Neuronal stem cell (in vitro differentiated cells): ENCODE data around the gene WDR4.
"Not testable (repeated sequence)": the region's sequence is repeated elsewhere in the genome, so short reads cannot be mapped to it uniquely, and the experiment has no call there.

Source experiments
- DNase-seq: peaks from one replicate; pipeline ENCODE4 v3.0.0-alpha.2; 2013; ENCODE audit warnings: low spot score
- H2AFZ ChIP-seq: one replicate; pipeline ENCODE4 v1.6.1; 2013; ENCODE audit warnings: mild to moderate bottlenecking, low read length, inconsistent platforms
- H2AK5ac ChIP-seq: 2 replicates; pipeline ENCODE4 v1.6.1; 2013; ENCODE audit warnings: low read depth, mild to moderate bottlenecking, inconsistent platforms, low read length, moderate library complexity, mixed read lengths
- H2BK120ac ChIP-seq: 2 replicates; pipeline ENCODE4 v1.6.1; 2013; ENCODE audit warnings: low read depth, mild to moderate bottlenecking, inconsistent platforms, low read length, moderate library complexity, mixed read lengths
- H2BK12ac ChIP-seq: one replicate; pipeline ENCODE4 v1.6.1; 2013; ENCODE audit warnings: low read length, inconsistent platforms
- H2BK15ac ChIP-seq: 2 replicates; pipeline ENCODE4 v1.6.1; 2013; ENCODE audit warnings: mild to moderate bottlenecking, low read length, inconsistent platforms, mixed read lengths
- H2BK5ac ChIP-seq: one replicate; pipeline ENCODE4 v1.6.1; 2013; ENCODE audit warnings: inconsistent platforms, mild to moderate bottlenecking, low read length, moderate library complexity
- H3K14ac ChIP-seq: one replicate; pipeline ENCODE4 v1.6.1; 2013; ENCODE audit warnings: low read length, inconsistent platforms
- H3K18ac ChIP-seq: 2 replicates; pipeline ENCODE4 v1.6.1; 2013; ENCODE audit warnings: low read length, inconsistent platforms
- H3K23ac ChIP-seq: 2 replicates; pipeline ENCODE4 v1.6.1; 2013; ENCODE audit warnings: low read depth, mild to moderate bottlenecking, mixed read lengths, low read length, inconsistent platforms; ENCODE audit not compliant: poor library complexity
- H3K27ac ChIP-seq: replicated peaks from 3 replicates; pipeline ENCODE4 v1.5.1; 2013; ENCODE audit warnings: low read length, inconsistent platforms
- H3K27me3 ChIP-seq, 3 experiments: 2 replicates each; pipeline ENCODE4 v1.6.1; 2013; ENCODE audit warnings: low read length in 3 of 3, mild to moderate bottlenecking in 2 of 3, inconsistent platforms in 1 of 3, low read depth in 1 of 3, mixed read lengths in 1 of 3, moderate library complexity in 1 of 3; ENCODE audit not compliant: control insufficient read depth in 3 of 3, insufficient read depth in 3 of 3
- H3K36me3 ChIP-seq, 2 donors: replicated peaks in 1 of 2; 2 replicates each; pipeline ENCODE4 v1.6.1; 2013; ENCODE audit warnings: low read length in 2 of 2; ENCODE audit not compliant: control insufficient read depth in 2 of 2, insufficient read depth in 2 of 2
- H3K4ac ChIP-seq: 2 replicates; pipeline ENCODE4 v1.6.1; 2013; ENCODE audit warnings: inconsistent platforms, mild to moderate bottlenecking, low read length, moderate library complexity
- H3K4me1 ChIP-seq, 2 donors: 1 replicate in 1 of 2; 2 replicates in 1 of 2; pipeline ENCODE4 v1.6.1; 2013; ENCODE audit warnings: low read length in 2 of 2, low read depth in 1 of 2; ENCODE audit not compliant: control insufficient read depth in 2 of 2, insufficient read depth in 1 of 2
- H3K4me2 ChIP-seq: one replicate; pipeline ENCODE4 v1.6.1; 2013; ENCODE audit warnings: mild to moderate bottlenecking, low read length, inconsistent platforms; ENCODE audit not compliant: insufficient read depth, poor library complexity, severe bottlenecking
- H3K4me3 ChIP-seq, 2 donors: 2 replicates each; pipeline ENCODE4 v1.5.1; 2013; ENCODE audit warnings: low read length in 2 of 2, mild to moderate bottlenecking in 2 of 2, inconsistent platforms in 1 of 2, moderate library complexity in 1 of 2
- H3K79me1 ChIP-seq: one replicate; pipeline ENCODE4 v1.6.1; 2013; ENCODE audit warnings: low read depth, mild to moderate bottlenecking, inconsistent platforms, low read length, moderate library complexity
- H3K9ac ChIP-seq: one replicate; pipeline ENCODE4 v1.6.1; 2013; ENCODE audit warnings: mild to moderate bottlenecking, low read depth, low read length, inconsistent platforms; ENCODE audit not compliant: poor library complexity
- H3K9me3 ChIP-seq, 2 donors: replicated peaks in 1 of 2; 2 replicates each; pipeline versions ENCODE3 to v1.6.1; 2013; ENCODE audit warnings: low read length in 2 of 2, mild to moderate bottlenecking in 2 of 2, inconsistent platforms in 1 of 2, low read depth in 1 of 2, mixed read lengths in 1 of 2, moderate library complexity in 1 of 2; ENCODE audit not compliant: control insufficient read depth in 2 of 2, insufficient read depth in 1 of 2
- H4K8ac ChIP-seq: one replicate; pipeline ENCODE4 v1.6.1; 2013; ENCODE audit warnings: low read depth, mild to moderate bottlenecking, inconsistent platforms, low read length, moderate library complexity
- H4K91ac ChIP-seq: one replicate; pipeline ENCODE4 v1.6.1; 2013; ENCODE audit warnings: low read length, low read depth, mild to moderate bottlenecking, inconsistent platforms; ENCODE audit not compliant: poor library complexity
- WGBS, 2 donors: extraction: QIAGEN DNeasy Blood & Tissue Kit; methylation state at CpG; one replicate each; pipeline ENCODE4 v1.1.7; 2013; ENCODE audit warnings: missing lambda C conversion rate in 2 of 2, mixed read lengths in 1 of 2; ENCODE audit not compliant: insufficient read length in 2 of 2, insufficient replicate concordance in 1 of 2; ENCODE audit errors: extremely low coverage in 2 of 2; 5-methylcytosine and 5-hydroxymethylcytosine counted together

Gene WDR4

GRCh38 chr21:42838212-42838690, 41.1 kb downstream of the WDR4 start:
- not testable (repeated sequence) for H2BK120ac ChIP-seq, H3K9me3 ChIP-seq, H2BK15ac ChIP-seq, H2BK5ac ChIP-seq, H3K9ac ChIP-seq, DNase-seq, H3K4me2 ChIP-seq, H2BK12ac ChIP-seq, H4K8ac ChIP-seq, H3K79me1 ChIP-seq, H4K91ac ChIP-seq, H3K27ac ChIP-seq, H3K23ac ChIP-seq, H2AK5ac ChIP-seq, H3K14ac ChIP-seq, H3K18ac ChIP-seq, H3K27me3 ChIP-seq, H3K4me1 ChIP-seq, H3K4me3 ChIP-seq, H2AFZ ChIP-seq
- H3K36me3 ChIP-seq: peaks cover 26 to 50% of the 10 kb centered on the region in 2 donors
- no CpG with 5 or more reads among the region's 8 CpGs for WGBS, 2 donors
- peak overlapping the region; percentile 61 for H3K4ac ChIP-seq

DNA sequence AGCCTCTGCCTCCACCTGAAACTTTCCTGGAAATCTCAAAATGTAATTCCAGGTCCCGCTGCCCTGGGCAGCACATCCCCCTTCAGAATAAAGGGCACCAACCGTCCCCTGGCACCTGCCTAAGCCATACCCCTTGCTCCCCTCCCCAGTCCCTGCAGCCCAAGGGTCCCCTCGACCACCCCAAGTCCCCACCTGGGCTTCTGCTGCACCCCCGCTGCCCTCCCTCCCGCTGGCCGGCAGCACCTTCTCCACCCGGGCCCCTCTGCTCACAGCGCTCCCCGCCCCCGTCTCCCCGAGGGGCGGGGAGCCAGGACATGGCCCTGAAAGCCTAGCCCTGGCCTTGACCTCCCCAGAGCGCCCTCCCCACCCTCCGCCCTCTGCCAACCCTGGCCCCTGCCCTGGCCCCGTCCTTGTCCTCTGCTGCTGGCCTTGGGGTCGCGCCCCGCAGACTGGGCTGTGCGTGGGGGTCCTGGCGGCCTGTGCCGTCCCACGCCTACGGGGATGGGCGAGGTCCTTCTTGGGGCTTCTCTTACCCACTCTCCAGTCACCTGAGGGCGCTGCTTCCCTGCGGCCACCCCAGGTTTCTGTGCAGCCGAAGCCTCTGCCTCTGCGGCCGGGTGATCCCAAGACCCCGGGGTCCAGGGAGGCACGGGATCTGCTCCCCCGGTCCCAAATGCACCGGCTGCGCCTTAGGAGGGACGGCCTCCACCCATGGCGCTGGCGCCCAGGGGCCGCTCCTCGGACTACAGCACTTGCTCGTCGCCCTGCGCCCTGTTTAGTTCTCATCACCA, 41.7 kb downstream of the WDR4 start:
- peak overlapping the region; percentile 83 for H3K23ac ChIP-seq
- no CpG with 5 or more reads among the region's 42 CpGs for WGBS, 2 donors
- H2BK12ac ChIP-seq: no peak overlapping the region
- no peak for DNase-seq
- H3K9ac ChIP-seq: no peak overlapping the region
- no peak overlapping the region for H3K18ac ChIP-seq
- H2AK5ac ChIP-seq: no peak overlapping the region
- no peak overlapping the region for H3K27ac ChIP-seq
- H2BK15ac ChIP-seq: no peak overlapping the region
- no peak overlapping the region for H3K4me2 ChIP-seq
- H2AFZ ChIP-seq: no peak overlapping the region
- no peak overlapping the region for H4K8ac ChIP-seq
- no peak overlapping the region for H4K91ac ChIP-seq
- H3K36me3 ChIP-seq: peaks cover 25 to 44% of the 10 kb centered on the region in 2 donors
- peaks cover 2% of the 10 kb centered on the region for H3K79me1 ChIP-seq
- peaks cover 0 to 5% of the 10 kb centered on the region in 2 donors for H3K9me3 ChIP-seq
- H3K4me3 ChIP-seq: no peak overlapping the region
- no peak overlapping the region for H2BK120ac ChIP-seq
- peaks cover 0 to 4% of the 10 kb centered on the region in 2 donors for H3K4me1 ChIP-seq
- no peaks in the 10 kb centered on the region for H3K27me3 ChIP-seq
- peak overlapping the region; percentile 61 for H3K4ac ChIP-seq
- peak overlapping the region; percentile 72 for H2BK5ac ChIP-seq
- no peak overlapping the region for H3K14ac ChIP-seq

DNA sequence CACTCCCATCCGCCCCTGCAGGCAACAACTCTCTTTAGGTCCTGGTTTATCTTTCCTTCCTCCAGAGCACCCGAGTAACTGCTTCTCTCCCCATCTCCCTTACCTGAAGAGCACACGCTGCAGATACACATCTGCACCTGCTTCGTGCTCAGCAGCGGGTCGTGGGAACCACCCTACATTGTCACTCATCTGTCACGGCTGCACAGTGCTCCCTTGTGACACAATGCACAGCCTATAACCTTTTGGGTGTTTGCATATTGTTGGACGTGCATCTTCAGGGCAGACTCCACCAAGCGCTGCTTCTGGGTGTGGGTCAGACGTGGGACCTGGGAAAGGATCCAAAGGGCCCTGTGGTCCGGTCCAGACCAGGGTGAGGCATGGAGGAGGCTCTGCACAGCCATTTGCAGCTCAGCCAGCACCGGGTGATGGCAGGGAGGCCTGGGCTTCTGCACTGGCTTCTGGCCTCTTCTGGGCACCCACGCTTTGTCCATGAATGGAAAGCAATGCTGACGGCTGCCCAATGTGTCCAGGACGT, 42.5 kb downstream of the WDR4 start:
- no CpG with 5 or more reads among the region's 15 CpGs for WGBS, 2 donors
- DNase-seq: no peak

GRCh38 chr21:42836402-42836666, 43.0 kb downstream of the WDR4 start:
- DNase-seq: no peak
- H3K79me1 ChIP-seq: peaks cover 2% of the 10 kb centered on the region
- no peak overlapping the region for H2BK120ac ChIP-seq
- H2AK5ac ChIP-seq: no peak overlapping the region
- no peaks in the 10 kb centered on the region for H3K27me3 ChIP-seq
- no peak overlapping the region for H3K27ac ChIP-seq
- H3K4ac ChIP-seq: no peak overlapping the region
- H4K8ac ChIP-seq: no peak overlapping the region
- no peak overlapping the region for H4K91ac ChIP-seq
- no peak overlapping the region for H2AFZ ChIP-seq
- no peak overlapping the region for H3K14ac ChIP-seq
- no peak overlapping the region for H3K4me3 ChIP-seq
- H3K36me3 ChIP-seq: peaks cover 19 to 37% of the 10 kb centered on the region in 2 donors
- no peak overlapping the region for H3K4me2 ChIP-seq
- H3K23ac ChIP-seq: no peak overlapping the region
- no peak overlapping the region for H2BK15ac ChIP-seq
- WGBS, 2 donors: no CpG with 5 or more reads among the region's 3 CpGs
- no peak overlapping the region for H3K18ac ChIP-seq
- H3K9ac ChIP-seq: no peak overlapping the region
- no peak overlapping the region for H2BK12ac ChIP-seq
- no peak overlapping the region for H2BK5ac ChIP-seq
- H3K4me1 ChIP-seq: peaks cover 0 to 5% of the 10 kb centered on the region in 2 donors
- H3K9me3 ChIP-seq: peaks cover 0 to 5% of the 10 kb centered on the region in 2 donors

More for the DNA sequence above, 42.5 kb downstream of the WDR4 start:
- no peak overlapping the region for H2BK120ac ChIP-seq
- no peak overlapping the region for H3K4me2 ChIP-seq
- H3K36me3 ChIP-seq: peaks cover 22 to 41% of the 10 kb centered on the region in 2 donors
- no peak overlapping the region for H2BK12ac ChIP-seq
- H4K91ac ChIP-seq: no peak overlapping the region
- peak overlapping the region; percentile 83 for H3K23ac ChIP-seq
- peaks cover 0 to 5% of the 10 kb centered on the region in 2 donors for H3K9me3 ChIP-seq
- H3K79me1 ChIP-seq: peaks cover 2% of the 10 kb centered on the region
- no peak overlapping the region for H3K18ac ChIP-seq
- no peak overlapping the region for H2AFZ ChIP-seq
- peaks cover 0 to 5% of the 10 kb centered on the region in 2 donors for H3K4me1 ChIP-seq
- no peak overlapping the region for H2BK15ac ChIP-seq
- H3K4ac ChIP-seq: no peak overlapping the region
- H3K9ac ChIP-seq: no peak overlapping the region
- H3K27ac ChIP-seq: no peak overlapping the region
- H2BK5ac ChIP-seq: peak overlapping the region; percentile 72
- no peak overlapping the region for H2AK5ac ChIP-seq
- H4K8ac ChIP-seq: no peak overlapping the region
- H3K4me3 ChIP-seq: no peak overlapping the region
- H3K14ac ChIP-seq: no peak overlapping the region
- no peaks in the 10 kb centered on the region for H3K27me3 ChIP-seq
